ENCODE measurements around the gene GPS2.

The GPS2 gene

DNA sequence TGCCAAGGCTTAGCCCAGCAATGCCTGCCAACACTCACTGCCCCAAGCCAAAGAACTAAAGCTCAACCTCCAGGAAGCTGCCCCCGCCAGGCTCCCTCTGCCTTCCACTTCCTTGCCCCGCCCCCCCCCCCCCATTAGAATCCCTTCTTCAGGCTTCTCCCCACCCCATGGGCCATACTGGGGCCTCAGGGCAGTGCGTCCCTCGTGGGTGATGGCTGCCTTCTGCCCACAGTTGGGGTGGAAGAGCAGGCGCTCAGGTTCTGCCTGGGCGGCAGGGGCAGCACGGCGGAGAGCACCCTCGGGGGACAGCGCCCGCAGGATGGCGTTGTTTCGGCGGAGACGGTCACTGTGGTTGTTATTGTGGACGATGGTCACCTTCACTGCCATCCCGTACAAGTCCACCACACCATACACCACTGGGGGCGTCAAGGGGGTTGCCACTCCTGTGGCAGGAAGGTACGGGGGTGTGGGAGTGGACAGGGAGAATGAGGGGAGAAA lies 9.9 kb upstream of the GPS2 start:
- Histone ChIP-seq H3K27ac (ENCODE audit: low read length) (no peak overlapping the region), H3K4me3 (ENCODE audit: low read length) (no peak overlapping the region), H3K4me1 (ENCODE audit: insufficient read depth, low read length) (no peaks in the 10 kb centered on the region), H3K36me3 (ENCODE audit: insufficient read depth, low read depth, low read length) (peaks cover 62% of the 10 kb centered on the region), H3K27me3 (ENCODE audit: insufficient read depth, low read length) (no peaks in the 10 kb centered on the region), H3K9me3 (ENCODE audit: insufficient read depth, low read depth, low read length) (no peaks in the 10 kb centered on the region), H3K9ac (ENCODE audit: low read depth, low read length) (no peak overlapping the region)

DNA sequence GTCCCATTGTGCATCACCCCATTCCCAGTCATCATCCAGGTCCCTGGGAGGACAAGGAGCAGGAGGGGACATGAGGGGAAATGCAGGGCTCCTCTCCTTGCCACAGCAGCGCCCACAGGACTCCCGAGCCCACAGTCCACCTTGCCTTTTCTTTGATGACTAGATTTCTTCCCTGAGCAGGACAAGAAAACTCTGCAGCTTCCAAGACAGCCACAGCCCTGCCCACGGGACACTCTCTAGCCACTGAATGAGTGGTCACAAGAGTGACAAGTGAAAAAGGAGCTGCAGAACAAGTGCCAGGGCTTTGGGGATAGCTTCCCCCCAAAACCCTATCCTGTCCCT lies 9.2 kb upstream of the GPS2 start:
- no peak overlapping the region for H3K9ac ChIP-seq (ENCODE audit: low read depth, low read length)
- H3K27me3 ChIP-seq (ENCODE audit: insufficient read depth, low read length): no peaks in the 10 kb centered on the region
- H3K36me3 ChIP-seq (ENCODE audit: insufficient read depth, low read depth, low read length): peaks cover 62% of the 10 kb centered on the region
- H3K27ac ChIP-seq (ENCODE audit: low read length): no peak overlapping the region
- H3K4me1 ChIP-seq (ENCODE audit: insufficient read depth, low read length): no peaks in the 10 kb centered on the region
- H3K4me3 ChIP-seq (ENCODE audit: low read length): no peak overlapping the region
- no peaks in the 10 kb centered on the region for H3K9me3 ChIP-seq (ENCODE audit: insufficient read depth, low read depth, low read length)

DNA sequence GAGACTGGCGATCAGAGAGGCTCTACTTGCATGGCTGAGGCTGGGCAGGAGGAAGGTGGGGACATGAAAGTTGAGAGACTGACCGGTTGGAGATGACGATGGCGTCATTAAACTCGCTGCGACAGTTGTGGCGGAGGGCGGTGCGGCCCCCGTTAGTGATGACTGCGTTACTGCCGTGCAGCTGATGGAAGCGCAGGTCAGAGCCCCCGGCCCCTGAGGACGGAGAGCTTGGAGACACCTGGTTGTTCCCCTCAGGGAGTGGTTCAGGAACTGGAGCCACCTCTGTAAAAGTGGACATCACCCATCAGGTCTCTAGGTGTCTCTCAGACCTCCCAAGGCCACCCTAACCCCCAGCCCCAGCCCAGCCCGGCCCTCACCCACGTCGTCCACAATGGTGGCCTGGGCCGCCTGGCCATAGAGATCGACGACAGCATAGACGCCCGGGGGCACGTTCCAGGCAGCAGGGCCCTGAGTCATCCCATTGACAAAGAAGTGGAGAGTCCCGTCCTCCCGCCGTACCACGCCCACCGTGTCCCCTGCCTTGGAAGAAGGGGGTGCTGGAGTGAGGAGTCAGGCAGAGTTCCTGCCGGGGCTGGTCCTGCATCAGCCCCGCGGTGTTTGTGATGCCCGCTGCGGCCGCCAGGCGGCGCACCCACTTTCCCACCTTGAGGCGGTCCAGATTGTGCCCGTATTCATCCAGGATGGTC lies 8.7 kb upstream of the GPS2 start:
- Histone ChIP-seq H3K36me3 (ENCODE audit: insufficient read depth, low read depth, low read length) (peaks cover 64% of the 10 kb centered on the region), H3K9ac (ENCODE audit: low read depth, low read length) (no peak overlapping the region), H3K27ac (ENCODE audit: low read length) (no peak overlapping the region)

DNA sequence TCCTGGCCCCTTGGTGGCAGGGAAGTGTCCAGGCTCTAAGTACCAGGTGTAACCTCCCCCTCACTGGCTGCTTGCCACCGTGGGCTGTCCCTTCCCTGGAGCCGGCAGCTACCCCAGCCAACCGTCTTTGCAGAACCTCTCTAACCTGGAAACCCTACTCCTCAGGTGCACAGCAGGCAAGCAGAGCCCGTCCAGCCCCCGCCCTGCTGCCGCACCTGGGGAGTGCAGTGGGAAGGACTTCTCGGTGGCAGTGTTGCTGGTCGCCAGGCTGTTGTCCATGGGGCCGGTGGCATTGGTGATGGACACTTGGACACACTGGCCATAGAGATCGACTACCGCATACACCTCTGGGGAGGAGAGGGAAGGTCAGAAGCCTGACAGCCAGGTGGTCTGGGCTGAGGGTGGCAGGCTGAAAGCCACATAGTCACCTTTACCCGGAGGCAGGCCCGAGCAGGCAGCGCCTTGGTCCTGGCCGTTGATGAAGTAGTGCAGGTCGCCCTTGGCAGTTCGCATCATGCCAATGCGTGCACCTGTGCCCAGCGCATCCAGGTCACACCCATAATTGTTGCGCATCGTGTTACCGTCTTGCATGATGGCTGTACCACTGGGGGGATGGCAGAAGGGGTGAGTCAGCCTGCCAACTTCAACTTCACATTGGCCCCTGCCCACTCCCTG lies 7.5 kb upstream of the GPS2 start:
- H3K9me3 ChIP-seq (ENCODE audit: insufficient read depth, low read depth, low read length): no peaks in the 10 kb centered on the region
- H3K4me3 ChIP-seq (ENCODE audit: low read length): no peak overlapping the region
- no peaks in the 10 kb centered on the region for H3K4me1 ChIP-seq (ENCODE audit: insufficient read depth, low read length)
- no peak overlapping the region for H3K9ac ChIP-seq (ENCODE audit: low read depth, low read length)
- no peak overlapping the region for H3K27ac ChIP-seq (ENCODE audit: low read length)
- no peaks in the 10 kb centered on the region for H3K27me3 ChIP-seq (ENCODE audit: insufficient read depth, low read length)
- H3K36me3 ChIP-seq (ENCODE audit: insufficient read depth, low read depth, low read length): peaks cover 76% of the 10 kb centered on the region

More for the DNA sequence above, 8.7 kb upstream of the GPS2 start:
- Histone ChIP-seq H3K4me1 (ENCODE audit: insufficient read depth, low read length) (no peaks in the 10 kb centered on the region), H3K9me3 (ENCODE audit: insufficient read depth, low read depth, low read length) (no peaks in the 10 kb centered on the region), H3K4me3 (ENCODE audit: low read length) (no peak overlapping the region), H3K27me3 (ENCODE audit: insufficient read depth, low read length) (no peaks in the 10 kb centered on the region)

DNA sequence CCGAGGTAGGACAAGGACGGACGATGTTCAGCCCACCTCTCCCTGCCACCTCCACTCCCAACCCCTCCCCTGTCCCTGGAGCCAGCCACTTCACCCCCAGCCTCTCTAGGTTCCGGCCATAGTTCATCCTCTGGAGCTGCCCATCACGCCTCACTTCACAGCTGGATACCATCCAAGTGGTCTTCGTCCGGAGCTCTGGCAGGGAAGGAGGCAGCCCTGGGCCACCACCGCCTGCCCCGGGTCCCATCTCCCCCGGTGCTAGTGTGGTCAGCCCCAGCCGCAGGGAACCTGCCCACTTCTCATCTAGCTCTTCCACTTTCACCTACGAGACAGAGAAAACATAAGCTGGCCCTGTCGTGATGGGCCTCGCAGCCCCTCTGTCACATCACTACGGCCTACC lies 6.3 kb upstream of the GPS2 start:
- Histone ChIP-seq H3K9me3 (ENCODE audit: insufficient read depth, low read depth, low read length) (no peaks in the 10 kb centered on the region), H3K4me3 (ENCODE audit: low read length) (no peak overlapping the region), H3K4me1 (ENCODE audit: insufficient read depth, low read length) (no peaks in the 10 kb centered on the region), H3K36me3 (ENCODE audit: insufficient read depth, low read depth, low read length) (peaks cover 80% of the 10 kb centered on the region), H3K9ac (ENCODE audit: low read depth, low read length) (no peak overlapping the region), H3K27me3 (ENCODE audit: insufficient read depth, low read length) (no peaks in the 10 kb centered on the region), H3K27ac (ENCODE audit: low read length) (no peak overlapping the region)

- H3K9me3 ChIP-seq (ENCODE audit: insufficient read depth, low read depth, low read length): no peaks in the 10 kb centered on the region
- peaks cover 72% of the 10 kb centered on the region for H3K36me3 ChIP-seq (ENCODE audit: insufficient read depth, low read depth, low read length)
These were observed 3.1 kb upstream of the GPS2 start for GRCh38 chr17:7318121-7318860.

DNA sequence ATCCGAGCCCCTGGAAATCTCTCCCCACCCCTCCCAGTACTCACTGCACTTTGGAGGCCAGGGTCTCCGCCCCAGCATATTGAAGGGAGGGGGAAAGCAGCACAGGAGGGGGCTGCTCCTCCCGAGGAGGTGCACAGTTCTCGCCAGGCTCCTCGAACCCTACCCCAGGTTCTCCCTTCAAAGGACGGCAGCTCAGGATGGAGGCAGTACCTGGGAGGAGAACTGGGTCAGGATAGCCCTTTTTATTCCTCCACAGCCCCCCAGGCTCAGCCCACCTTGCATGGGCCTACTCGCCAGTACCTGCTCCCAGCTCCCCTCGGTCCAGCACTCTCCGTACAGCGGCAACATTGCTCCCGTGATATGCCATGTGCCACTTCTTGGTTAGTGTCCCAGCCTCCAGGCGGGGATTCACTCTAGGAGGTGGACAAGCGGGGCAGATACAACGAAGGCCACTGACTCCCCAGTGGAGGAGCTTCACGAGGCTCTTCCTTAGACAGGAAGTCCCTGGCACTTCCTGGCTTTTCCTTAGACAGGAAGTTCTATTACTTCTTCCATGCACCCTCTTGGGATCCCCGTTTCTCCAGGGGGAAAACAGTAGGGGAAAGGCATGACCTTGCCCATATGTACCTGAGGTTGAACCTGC lies 2.1 kb upstream of the GPS2 start:
- Histone ChIP-seq H3K9ac (ENCODE audit: low read depth, low read length) (no peak overlapping the region), H3K4me3 (ENCODE audit: low read length) (no peak overlapping the region), H3K9me3 (ENCODE audit: insufficient read depth, low read depth, low read length) (no peaks in the 10 kb centered on the region), H3K36me3 (ENCODE audit: insufficient read depth, low read depth, low read length) (peaks cover 72% of the 10 kb centered on the region), H3K4me1 (ENCODE audit: insufficient read depth, low read length) (no peaks in the 10 kb centered on the region), H3K27ac (ENCODE audit: low read length) (no peak overlapping the region), H3K27me3 (ENCODE audit: insufficient read depth, low read length) (no peaks in the 10 kb centered on the region)

More at GRCh38 chr17:7318121-7318860, 3.1 kb upstream of the GPS2 start:
- no peak overlapping the region for H3K27ac ChIP-seq (ENCODE audit: low read length)
- H3K4me1 ChIP-seq (ENCODE audit: insufficient read depth, low read length): no peaks in the 10 kb centered on the region
- no peaks in the 10 kb centered on the region for H3K27me3 ChIP-seq (ENCODE audit: insufficient read depth, low read length)
- no peak overlapping the region for H3K4me3 ChIP-seq (ENCODE audit: low read length)
- no peak overlapping the region for H3K9ac ChIP-seq (ENCODE audit: low read depth, low read length)

GRCh38 chr17:7315570-7316235 lies 543 bp upstream of the GPS2 start:
- peaks cover 71% of the 10 kb centered on the region for H3K36me3 ChIP-seq (ENCODE audit: insufficient read depth, low read depth, low read length)

GRCh38 chr17:7313890-7314718 lies 1.1 kb downstream of the GPS2 start:
- Histone ChIP-seq H3K4me1 (ENCODE audit: insufficient read depth, low read length) (peaks cover 4% of the 10 kb centered on the region; the same call in 1 of the 2 replicates), H3K4me3 (ENCODE audit: low read length) (peak overlapping the region; percentile 87), H3K27me3 (ENCODE audit: insufficient read depth, low read length) (no peaks in the 10 kb centered on the region), H3K9me3 (ENCODE audit: insufficient read depth, low read depth, low read length) (no peaks in the 10 kb centered on the region), H3K9ac (ENCODE audit: low read depth, low read length) (peak overlapping the region; percentile 86), H3K27ac (ENCODE audit: low read length) (no peak overlapping the region), H3K36me3 (ENCODE audit: insufficient read depth, low read depth, low read length) (peaks cover 81% of the 10 kb centered on the region)

More at GRCh38 chr17:7315570-7316235, 543 bp upstream of the GPS2 start:
- Histone ChIP-seq H3K4me1 (ENCODE audit: insufficient read depth, low read length) (no peaks in the 10 kb centered on the region), H3K27me3 (ENCODE audit: insufficient read depth, low read length) (no peaks in the 10 kb centered on the region), H3K27ac (ENCODE audit: low read length) (no peak overlapping the region), H3K9ac (ENCODE audit: low read depth, low read length) (peak overlapping the region; percentile 86), H3K4me3 (ENCODE audit: low read length) (peak overlapping the region; percentile 87), H3K9me3 (ENCODE audit: insufficient read depth, low read depth, low read length) (no peaks in the 10 kb centered on the region)

GRCh38 chr17:7313088-7313889 lies 1.9 kb downstream of the GPS2 start:
- H3K9ac ChIP-seq (ENCODE audit: low read depth, low read length): no peak overlapping the region
- H3K27ac ChIP-seq (ENCODE audit: low read length): no peak overlapping the region

More at GRCh38 chr17:7313088-7313889, 1.9 kb downstream of the GPS2 start:
- Histone ChIP-seq H3K4me3 (ENCODE audit: low read length) (no peak overlapping the region; the same call in 1 of the 2 replicates), H3K9me3 (ENCODE audit: insufficient read depth, low read depth, low read length) (no peaks in the 10 kb centered on the region), H3K27me3 (ENCODE audit: insufficient read depth, low read length) (no peaks in the 10 kb centered on the region), H3K36me3 (ENCODE audit: insufficient read depth, low read depth, low read length) (peaks cover 77% of the 10 kb centered on the region), H3K4me1 (ENCODE audit: insufficient read depth, low read length) (peaks cover 5% of the 10 kb centered on the region; the same call in 1 of the 2 replicates)
